Omental fat pad (tissue), 4 donors: Measurements from ENCODE around the gene SOD3. TPM values are rescaled to one million over a fixed set of nuclear protein-coding genes. Genes with fewer than 3 reads are reported as not detected.

ENCODE experiments used
- ATAC-seq: fragments of 150-250 bp; one replicate; pipeline ENCODE4 v1.9.1; 2016; ENCODE audit warnings: mild to moderate bottlenecking, moderate library complexity; ENCODE audit not compliant: low FRiP score
- DNase-seq: peaks from one replicate; pipeline ENCODE4 v3.0.0-alpha.2; 2019; ENCODE audit warnings: low spot score
- total RNA-seq, 4 donors: library from RNA; depleted of rRNA; stranded (reverse); fragments of >200 nt; gene quantifications; one replicate each; pipeline ENCODE4 v1.1.0, GENCODE V29; 2016
- TF ChIP-seq, protein P1 (sequence below), 3 donors: fragments of 450-650 bp; IDR thresholded peaks; one replicate each; pipeline ENCODE4 v1.5.1; 2016 to 2017; ENCODE audit warnings: antibody characterized with exemption in 3 of 3, mild to moderate bottlenecking in 3 of 3, moderate library complexity in 2 of 3

Gene SOD3
- total RNA-seq, 4 donors from 2014 or later, result 42.3 to 79.5 (median 69.8) TPM

DNA sequence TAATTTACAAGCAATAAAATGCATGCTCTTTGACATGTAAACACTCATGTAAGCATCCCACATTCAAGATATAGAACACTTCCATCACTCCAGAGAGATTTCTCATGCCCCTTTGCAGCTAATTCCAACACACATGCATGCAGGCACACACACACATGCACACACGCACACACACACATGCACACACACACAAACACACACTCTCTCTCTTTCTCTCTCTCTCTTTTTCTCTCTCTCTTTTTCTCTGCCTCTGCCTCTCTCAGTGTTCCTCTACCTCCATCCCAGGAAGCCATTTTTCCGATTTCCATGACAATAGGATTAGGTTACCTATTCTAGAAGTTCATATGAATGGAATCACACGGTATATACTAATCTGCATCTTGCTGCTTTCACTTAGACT lies 11.9 kb upstream of the SOD3 start:
- TF ChIP-seq, protein P1, sequence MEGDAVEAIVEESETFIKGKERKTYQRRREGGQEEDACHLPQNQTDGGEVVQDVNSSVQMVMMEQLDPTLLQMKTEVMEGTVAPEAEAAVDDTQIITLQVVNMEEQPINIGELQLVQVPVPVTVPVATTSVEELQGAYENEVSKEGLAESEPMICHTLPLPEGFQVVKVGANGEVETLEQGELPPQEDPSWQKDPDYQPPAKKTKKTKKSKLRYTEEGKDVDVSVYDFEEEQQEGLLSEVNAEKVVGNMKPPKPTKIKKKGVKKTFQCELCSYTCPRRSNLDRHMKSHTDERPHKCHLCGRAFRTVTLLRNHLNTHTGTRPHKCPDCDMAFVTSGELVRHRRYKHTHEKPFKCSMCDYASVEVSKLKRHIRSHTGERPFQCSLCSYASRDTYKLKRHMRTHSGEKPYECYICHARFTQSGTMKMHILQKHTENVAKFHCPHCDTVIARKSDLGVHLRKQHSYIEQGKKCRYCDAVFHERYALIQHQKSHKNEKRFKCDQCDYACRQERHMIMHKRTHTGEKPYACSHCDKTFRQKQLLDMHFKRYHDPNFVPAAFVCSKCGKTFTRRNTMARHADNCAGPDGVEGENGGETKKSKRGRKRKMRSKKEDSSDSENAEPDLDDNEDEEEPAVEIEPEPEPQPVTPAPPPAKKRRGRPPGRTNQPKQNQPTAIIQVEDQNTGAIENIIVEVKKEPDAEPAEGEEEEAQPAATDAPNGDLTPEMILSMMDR (IDR thresholded peaks at IDR 0.05), result no peak
- no peak for ATAC-seq

DNA sequence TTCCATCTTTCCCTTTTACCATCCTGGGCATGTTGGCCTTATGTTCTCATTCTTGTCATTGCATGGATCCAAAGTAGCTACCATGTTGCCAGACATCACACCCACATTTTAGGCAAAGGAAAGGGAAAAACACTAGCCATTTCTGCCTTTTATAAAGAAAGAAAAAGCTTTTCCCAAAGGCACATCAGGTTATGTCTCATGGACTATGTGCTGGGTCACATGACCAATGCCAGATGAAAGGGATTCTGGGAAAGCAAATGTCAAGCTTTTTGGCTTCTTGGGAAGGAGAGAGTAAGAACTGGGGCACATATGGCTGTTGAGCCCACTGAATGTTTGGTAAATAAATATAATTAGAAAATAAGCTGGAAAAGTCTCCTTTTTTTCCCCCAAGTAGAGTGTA lies 4.3 kb upstream of the SOD3 start:
- TF ChIP-seq, protein P1 (IDR thresholded peaks at IDR 0.05), result no peak
- DNase-seq, result no peak
- no peak for ATAC-seq

More for the DNA sequence above, 11.9 kb upstream of the SOD3 start:
- DNase-seq, result no peak

DNA sequence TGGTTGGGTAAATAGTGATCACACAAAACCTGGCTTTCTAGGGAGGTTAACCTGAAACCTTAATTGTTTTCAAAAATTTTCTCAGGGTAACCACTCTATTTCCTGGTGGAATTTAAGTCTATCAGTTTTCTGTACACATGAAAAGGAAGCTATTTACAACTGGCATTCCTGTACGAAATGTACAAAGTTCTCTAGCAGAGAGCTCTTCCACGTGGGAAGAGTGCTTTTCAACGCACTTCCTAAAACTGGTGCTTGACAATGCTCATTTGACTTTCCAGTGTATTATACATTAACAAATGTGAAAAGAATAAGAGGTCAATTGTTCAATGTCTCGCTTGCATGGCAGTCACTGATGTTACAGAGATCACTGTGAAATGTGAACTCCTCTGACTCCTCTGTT lies 2.8 kb upstream of the SOD3 start:
- TF ChIP-seq, protein P1 (IDR thresholded peaks at IDR 0.05), result no peak
- ATAC-seq (no peak), DNase-seq (no peak)

DNA sequence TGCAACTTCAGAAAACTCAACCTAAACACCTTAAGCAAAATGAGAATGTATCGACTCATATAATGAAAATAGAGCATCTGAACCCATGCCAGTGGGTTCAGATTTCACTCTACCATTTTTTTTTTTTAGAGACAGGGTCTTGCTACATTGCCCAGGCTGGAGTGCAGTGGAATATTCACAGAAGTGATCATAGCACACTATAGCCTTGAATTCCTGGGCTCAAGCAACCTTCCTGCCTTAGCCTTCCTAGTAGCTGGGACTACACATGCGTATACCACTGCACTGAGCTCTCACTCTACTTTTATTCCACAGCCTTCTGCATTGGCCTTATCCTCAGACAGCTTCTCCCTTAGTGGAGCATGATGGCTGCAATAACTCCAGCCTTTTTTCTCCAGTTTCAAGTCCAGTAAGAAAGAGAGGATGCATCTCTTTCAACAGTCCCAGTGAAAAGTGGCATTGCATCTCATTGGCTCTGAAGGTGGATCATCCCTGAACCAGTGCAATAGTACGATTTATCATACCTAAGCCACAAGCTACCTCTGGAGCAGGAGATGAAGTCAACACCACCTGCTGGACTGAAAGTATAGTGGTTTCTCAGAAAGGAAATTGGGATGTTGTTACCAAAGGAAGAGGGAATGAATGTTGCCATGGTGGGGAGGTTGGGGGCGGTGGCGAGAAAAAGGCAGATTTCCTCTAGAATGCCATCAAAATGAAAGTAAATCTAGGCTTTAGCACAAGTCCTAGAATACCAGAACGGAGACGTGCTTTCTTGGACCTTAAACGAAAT lies 2.0 kb upstream of the SOD3 start:
- no peak for ATAC-seq
- TF ChIP-seq, protein P1 (IDR thresholded peaks at IDR 0.05), result no peak
- no peak for DNase-seq

DNA sequence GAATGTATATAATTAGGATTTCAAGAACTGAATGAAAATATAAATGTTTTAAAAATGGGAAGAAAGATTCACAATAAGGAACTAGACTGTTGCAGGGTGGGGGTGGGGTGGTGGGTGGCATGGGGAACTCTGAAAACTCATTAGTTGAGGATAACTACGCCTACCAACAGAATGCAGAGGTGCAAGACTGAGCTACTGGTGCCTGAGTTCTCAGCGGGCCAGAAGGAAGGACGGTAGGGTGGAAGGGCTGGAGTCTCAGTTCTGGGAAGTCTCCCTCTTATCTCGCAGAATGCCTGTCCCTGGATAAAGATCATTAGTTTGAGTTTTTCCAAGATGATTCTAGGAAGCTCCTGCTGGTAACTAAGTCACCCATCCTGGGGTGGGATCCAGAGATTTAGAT lies 1.3 kb upstream of the SOD3 start:
- DNase-seq, result no peak
- TF ChIP-seq, protein P1 (IDR thresholded peaks at IDR 0.05), result no peak
- no peak for ATAC-seq

DNA sequence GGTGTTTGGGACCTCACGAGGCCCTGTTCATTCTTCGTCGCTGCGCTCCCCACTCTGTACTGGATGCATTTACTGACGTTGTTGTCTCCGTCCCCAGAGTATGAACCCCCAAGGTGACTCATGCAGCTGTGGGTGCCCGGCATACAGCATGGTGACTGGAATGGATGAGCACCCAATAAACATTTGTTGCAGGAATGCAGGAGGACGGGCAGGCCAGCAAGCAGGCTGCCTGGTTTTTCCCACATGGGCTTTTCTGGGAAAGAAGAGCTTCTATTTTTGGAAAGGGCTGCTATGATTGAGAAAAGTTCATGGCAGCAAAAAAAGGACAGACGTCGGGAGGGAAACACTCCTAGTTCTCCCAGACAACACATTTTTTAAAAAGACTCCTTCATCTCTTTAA lies 893 bp upstream of the SOD3 start:
- no peak for DNase-seq
- ATAC-seq, result peak; percentile 37
- TF ChIP-seq, protein P1 (IDR thresholded peaks at IDR 0.05), result no peak
